DOHH2 (cell line): ENCODE results near the gene ENGASE.
"Not testable (repeated sequence)": the region's sequence is repeated elsewhere in the genome, so short reads cannot be mapped to it uniquely, and the experiment has no call there.

Experiments used
- H3F3A ChIP-seq: fragments of 200-600 bp; sonication (generic), shearing (Covaris generic); 2 replicates; pipeline ENCODE4 v1.6.0; 2016; ENCODE audit warnings: antibody characterized with exemption, mild to moderate bottlenecking; ENCODE audit not compliant: control insufficient read depth, insufficient read depth
- H3K27ac ChIP-seq: fragments of 200-600 bp; sonication (generic); 2 replicates; pipeline ENCODE4 v1.5.1; 2014; ENCODE audit warnings: low read depth, mild to moderate bottlenecking, low read length, moderate library complexity
- H3K27me3 ChIP-seq: fragments of 200-600 bp; sonication (generic); 2 replicates; pipeline ENCODE4 v1.6.1; 2014; ENCODE audit warnings: mild to moderate bottlenecking, low read length, mixed read lengths; ENCODE audit not compliant: control insufficient read depth
- H3K36me3 ChIP-seq: fragments of 200-600 bp; sonication (generic); 2 replicates; pipeline ENCODE4 v1.6.1; 2014; ENCODE audit warnings: mild to moderate bottlenecking, low read length, moderate library complexity, mixed read lengths; ENCODE audit not compliant: control insufficient read depth
- H3K4me1 ChIP-seq: fragments of 200-600 bp; sonication (generic); 2 replicates; pipeline ENCODE4 v1.6.1; 2014; ENCODE audit warnings: mild to moderate bottlenecking, low read length, mixed read lengths; ENCODE audit not compliant: control insufficient read depth
- H3K4me2 ChIP-seq: fragments of 200-600 bp; sonication (generic); 2 replicates; pipeline ENCODE4 v1.6.0; 2014; ENCODE audit warnings: mild to moderate bottlenecking, low read length, moderate library complexity
- H3K4me3 ChIP-seq: fragments of 200-600 bp; sonication (generic); 2 replicates; pipeline ENCODE4 v1.5.1; 2014; ENCODE audit warnings: mild to moderate bottlenecking, low read length, mixed read lengths
- H3K79me2 ChIP-seq: fragments of 200-600 bp; sonication (generic); 2 replicates; pipeline ENCODE4 v1.6.1; 2014; ENCODE audit warnings: mild to moderate bottlenecking, low read length, mixed read lengths; ENCODE audit not compliant: control insufficient read depth
- H3K9me2 ChIP-seq: fragments of 200-600 bp; sonication (generic); replicated peaks from 2 replicates; pipeline ENCODE4 v1.6.1; 2014; ENCODE audit warnings: mild to moderate bottlenecking, low read length, mixed read lengths; ENCODE audit not compliant: control insufficient read depth
- H3K9me3 ChIP-seq: fragments of 200-600 bp; sonication (generic); 2 replicates; pipeline ENCODE4 v1.6.1; 2014; ENCODE audit warnings: antibody characterized with exemption, low read length, mixed read lengths; ENCODE audit not compliant: control insufficient read depth, insufficient read depth
- H4K20me1 ChIP-seq: fragments of 200-600 bp; sonication (generic); 2 replicates; pipeline ENCODE4 v1.6.0; 2014; ENCODE audit warnings: low read depth, mild to moderate bottlenecking, antibody characterized with exemption, low read length, moderate library complexity; ENCODE audit not compliant: control insufficient read depth, insufficient read depth
- CTCF ChIP-seq: fragments of 200-600 bp; sonication (generic); IDR thresholded peaks from one replicate; pipeline ENCODE4 v1.5.1; 2014; ENCODE audit warnings: antibody characterized with exemption, mild to moderate bottlenecking, low read depth, low read length; ENCODE audit not compliant: poor library complexity, severe bottlenecking
- EZH2phosphoT487 ChIP-seq: fragments of 200-600 bp; sonication (generic); IDR thresholded peaks from 2 replicates; pipeline ENCODE4 v1.6.1; 2017; ENCODE audit warnings: borderline replicate concordance, mild to moderate bottlenecking, antibody characterized with exemption, low read length, moderate library complexity, mixed read lengths

The ENGASE gene

GRCh38 chr17:79029327-79030009 is 45.2 kb upstream of the ENGASE start:
- TF ChIP-seq EZH2phosphoT487: no peak
- TF ChIP-seq CTCF: no peak

GRCh38 chr17:79030636-79031035 is 44.0 kb upstream of the ENGASE start:
- H3K27ac ChIP-seq, H3K4me3 ChIP-seq, H3F3A ChIP-seq, H3K36me3 ChIP-seq, H3K4me2 ChIP-seq, H3K4me1 ChIP-seq, H3K9me2 ChIP-seq, H4K20me1 ChIP-seq, H3K9me3 ChIP-seq, H3K79me2 ChIP-seq: not testable (repeated sequence)
- peaks cover 17% of the 10 kb centered on the region for H3K27me3 ChIP-seq

More at GRCh38 chr17:79029327-79030009, 45.2 kb upstream of the ENGASE start:
- H3K9me2 ChIP-seq: no peaks in the 10 kb centered on the region
- H3K4me1 ChIP-seq: no peaks in the 10 kb centered on the region
- H4K20me1 ChIP-seq: no peaks in the 10 kb centered on the region
- H3F3A ChIP-seq: no peaks in the 10 kb centered on the region
- no peaks in the 10 kb centered on the region for H3K79me2 ChIP-seq
- no peak overlapping the region for H3K4me3 ChIP-seq
- peaks cover 28% of the 10 kb centered on the region for H3K27me3 ChIP-seq
- H3K36me3 ChIP-seq: no peaks in the 10 kb centered on the region
- no peak overlapping the region for H3K27ac ChIP-seq
- H3K9me3 ChIP-seq: no peaks in the 10 kb centered on the region
- H3K4me2 ChIP-seq: no peak overlapping the region

GRCh38 chr17:79031996-79032875 is 42.4 kb upstream of the ENGASE start:
- H3K4me1 ChIP-seq: no peaks in the 10 kb centered on the region
- no peak overlapping the region for H3K27ac ChIP-seq
- H4K20me1 ChIP-seq: no peaks in the 10 kb centered on the region
- no peaks in the 10 kb centered on the region for H3K9me3 ChIP-seq
- no peaks in the 10 kb centered on the region for H3K36me3 ChIP-seq
- H3K4me3 ChIP-seq: no peak overlapping the region
- H3K79me2 ChIP-seq: no peaks in the 10 kb centered on the region
- no peaks in the 10 kb centered on the region for H3K9me2 ChIP-seq
- H3K27me3 ChIP-seq: peaks cover 7% of the 10 kb centered on the region
- H3K4me2 ChIP-seq: no peak overlapping the region
- no peaks in the 10 kb centered on the region for H3F3A ChIP-seq
- TF ChIP-seq EZH2phosphoT487: no peak
- no peak for TF ChIP-seq CTCF
